HG02870 (cell line): ENCODE data around the gene OVOL3.
"Not testable (repeated sequence)": the region's sequence is repeated elsewhere in the genome, so short reads cannot be mapped to it uniquely, and the experiment has no call there.

Experiments used
- ATAC-seq: cut with Tn5 transposase; IDR thresholded peaks from one replicate; pipeline ENCODE4 v1.9.1; 2021; ENCODE audit warnings: mild to moderate bottlenecking, moderate library complexity; ENCODE audit not compliant: unreplicated experiment

The OVOL3 gene

DNA sequence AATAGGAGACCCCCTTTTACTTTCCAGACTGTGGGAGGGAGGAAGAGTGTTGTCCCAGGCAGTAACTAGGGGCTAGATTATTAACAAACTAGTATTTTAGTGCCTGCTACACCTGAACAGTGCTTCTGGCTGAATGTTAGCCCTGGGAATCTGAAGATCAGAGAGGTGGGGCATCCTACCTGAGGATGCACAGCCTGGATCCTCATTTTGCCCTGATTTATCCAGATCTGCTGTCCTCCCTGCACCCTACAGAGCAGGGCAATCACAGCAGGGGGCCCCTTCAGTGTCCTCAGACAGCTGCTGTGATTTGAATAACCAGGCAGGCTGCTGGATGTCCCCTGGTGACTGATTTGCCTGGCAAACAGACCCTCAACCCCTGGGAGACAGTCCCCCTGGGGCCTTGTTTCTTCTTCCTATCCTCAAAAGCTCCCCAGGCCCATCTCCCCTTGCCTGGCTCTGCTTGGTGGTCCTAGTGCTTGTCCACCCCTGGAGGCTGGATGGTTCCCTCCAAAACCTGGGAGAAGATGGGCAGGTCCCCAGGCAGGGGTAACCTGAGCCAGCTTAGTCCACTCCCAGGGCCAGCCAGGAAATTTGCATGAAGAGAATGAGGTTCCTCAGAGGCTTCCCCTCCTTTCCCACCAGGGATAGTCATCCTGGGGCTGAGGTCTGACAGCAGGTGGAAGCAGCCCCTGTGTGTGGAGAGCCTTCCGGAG lies at the start of gene OVOL3:
Gene OVOL3, plus strand, starts transcription at position 657 of the 713 bp plus-strand sequence. CDS start 60 bp downstream, outside the sequence.
- no peak for ATAC-seq

DNA sequence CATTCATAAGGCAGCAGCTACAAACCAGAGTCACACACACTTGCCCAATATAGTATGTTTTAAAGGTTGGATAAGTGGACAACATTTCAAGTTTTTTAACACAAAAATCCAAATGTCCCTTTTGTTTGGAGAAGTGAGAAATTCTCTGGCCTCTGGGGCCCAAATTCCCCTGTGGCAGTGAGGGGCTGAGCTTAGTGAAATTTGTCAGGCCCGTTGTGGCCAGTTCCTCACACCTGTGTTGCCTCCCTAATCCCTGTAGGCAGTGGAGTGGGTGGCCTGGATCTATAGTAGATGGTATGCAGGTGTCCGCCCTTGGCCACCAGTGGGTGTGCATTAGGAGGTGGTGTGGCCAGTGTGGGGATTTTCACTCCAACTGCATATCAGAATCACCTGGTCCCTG lies 49.6 kb upstream of the OVOL3 start:
- no peak for ATAC-seq

DNA sequence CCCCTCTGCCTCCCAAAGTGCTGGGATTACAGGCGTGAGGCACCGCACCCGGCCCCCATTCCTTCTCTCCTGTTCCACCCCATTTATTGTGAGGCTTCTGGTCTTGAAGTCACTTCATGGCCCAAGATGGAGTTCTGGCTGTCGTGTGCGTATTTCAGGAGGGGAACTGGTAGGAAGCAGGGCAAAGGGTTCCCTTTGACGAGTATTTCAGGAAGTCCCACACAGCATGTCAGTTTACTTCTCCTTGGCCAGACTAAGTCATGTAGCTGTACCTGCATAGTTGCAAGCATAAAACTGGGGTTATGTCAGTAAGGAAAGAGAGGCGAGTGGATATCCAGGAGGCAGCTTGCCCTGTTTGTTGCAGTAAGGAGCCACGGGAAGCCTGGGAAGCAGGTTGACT lies 46.1 kb upstream of the OVOL3 start:
- ATAC-seq = no peak

DNA sequence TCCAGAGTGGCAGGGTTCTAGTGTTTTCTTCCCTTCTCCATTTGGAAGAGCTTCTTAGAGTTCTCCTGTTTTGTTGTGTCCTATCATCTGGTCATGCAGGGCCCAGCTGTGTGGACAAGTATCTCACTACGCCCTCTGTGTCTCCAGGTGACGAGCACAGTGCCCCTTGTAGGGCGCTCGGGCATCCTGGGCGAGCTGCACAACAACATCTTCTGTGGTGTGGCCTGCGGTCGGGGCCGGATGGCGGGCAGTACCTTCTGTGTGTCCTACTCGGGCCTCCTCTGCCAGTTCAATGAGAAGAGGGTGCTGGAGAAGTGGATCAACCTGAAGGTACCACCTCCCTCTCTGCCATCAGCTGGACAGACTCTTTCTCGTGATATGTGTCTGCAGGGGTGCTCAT lies 43.3 kb upstream of the OVOL3 start:
- ATAC-seq = no peak

DNA sequence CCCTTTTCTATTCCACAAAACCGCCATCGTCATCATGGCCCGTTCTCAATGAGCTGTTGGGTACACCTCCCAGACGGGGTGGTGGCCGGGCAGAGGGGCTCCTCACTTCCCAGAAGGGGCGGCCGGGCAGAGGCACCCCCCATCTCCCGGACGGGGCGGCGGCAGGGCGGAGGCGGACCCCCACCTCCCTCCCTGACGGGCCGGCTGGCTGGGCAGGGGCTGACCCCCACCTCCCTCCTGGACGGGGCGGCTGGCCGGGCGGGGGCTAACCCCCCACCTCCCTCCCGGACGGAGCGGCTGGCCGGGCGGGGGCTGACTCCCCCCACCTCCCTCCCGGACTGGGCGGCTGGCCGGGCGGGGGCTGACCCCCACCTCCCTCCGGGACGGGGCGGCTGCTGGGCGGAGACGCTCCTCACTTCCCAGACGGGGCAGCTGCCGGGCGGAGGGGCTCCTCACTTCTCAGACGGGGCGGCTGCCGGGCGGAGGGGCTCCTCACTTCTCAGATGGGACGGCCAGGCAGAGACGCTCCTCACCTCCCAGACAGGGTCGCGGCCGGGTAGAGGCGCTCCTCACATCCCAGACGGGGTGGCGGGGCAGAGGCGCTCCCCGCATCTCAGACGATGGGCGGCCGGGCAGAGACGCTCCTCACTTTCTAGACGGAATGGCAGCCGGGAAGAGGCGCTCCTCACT lies 42.0 kb upstream of the OVOL3 start:
- ATAC-seq = not testable (repeated sequence)

DNA sequence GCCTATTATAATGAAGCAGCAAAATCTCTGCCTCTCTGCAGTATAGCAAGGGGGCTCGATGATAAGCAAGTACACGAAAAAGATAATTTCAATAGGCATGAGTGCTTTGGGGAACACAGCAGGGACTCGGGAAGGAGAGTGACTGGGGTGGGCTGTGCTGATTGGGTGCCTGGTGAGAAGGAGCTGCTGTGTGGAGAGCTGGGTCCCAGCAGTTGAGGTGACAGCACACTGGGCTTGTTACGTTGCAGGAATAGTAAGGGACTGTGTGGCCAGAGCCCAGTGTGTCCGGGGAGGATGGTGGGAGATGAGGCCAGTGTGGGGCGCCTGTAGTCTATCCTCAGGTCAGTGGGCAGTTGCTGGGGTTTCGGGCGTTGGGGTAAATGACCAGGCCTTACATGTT lies 38.9 kb upstream of the OVOL3 start:
- no peak for ATAC-seq

DNA sequence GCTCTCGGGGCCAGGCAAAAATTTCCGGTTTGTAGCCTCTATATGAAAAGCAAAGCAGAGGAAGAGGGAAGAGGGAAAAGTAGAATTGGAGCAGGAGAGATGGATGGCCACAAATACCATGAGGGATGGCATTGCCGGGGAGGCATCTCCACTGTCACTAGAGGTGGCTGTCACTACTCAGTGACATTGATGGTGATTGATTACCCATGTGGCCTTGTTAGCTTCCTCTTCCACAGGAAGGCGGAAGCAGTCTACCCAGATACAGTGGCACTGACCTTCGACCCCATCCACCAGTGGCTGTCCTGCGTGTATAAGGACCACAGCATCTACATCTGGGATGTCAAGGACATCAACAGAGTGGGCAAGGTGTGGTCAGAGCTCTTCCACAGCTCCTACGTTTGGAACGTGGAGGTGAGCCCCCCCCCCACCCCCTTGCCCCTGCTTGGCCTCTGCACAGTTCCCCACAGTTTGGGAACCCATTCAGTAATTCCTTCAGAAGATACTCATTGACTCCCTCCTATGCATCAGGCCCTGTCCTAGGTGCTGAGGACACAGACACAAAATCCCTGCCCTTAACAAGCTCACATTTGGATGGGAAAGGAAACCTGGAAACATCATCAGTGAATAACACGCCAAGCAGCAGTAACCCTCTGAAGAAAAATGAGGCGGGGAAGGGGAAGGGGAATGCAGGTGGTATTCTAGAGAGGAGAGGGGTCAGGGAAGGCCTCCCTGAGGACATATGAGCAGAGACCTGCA lies 37.6 kb upstream of the OVOL3 start:
- ATAC-seq = no peak

DNA sequence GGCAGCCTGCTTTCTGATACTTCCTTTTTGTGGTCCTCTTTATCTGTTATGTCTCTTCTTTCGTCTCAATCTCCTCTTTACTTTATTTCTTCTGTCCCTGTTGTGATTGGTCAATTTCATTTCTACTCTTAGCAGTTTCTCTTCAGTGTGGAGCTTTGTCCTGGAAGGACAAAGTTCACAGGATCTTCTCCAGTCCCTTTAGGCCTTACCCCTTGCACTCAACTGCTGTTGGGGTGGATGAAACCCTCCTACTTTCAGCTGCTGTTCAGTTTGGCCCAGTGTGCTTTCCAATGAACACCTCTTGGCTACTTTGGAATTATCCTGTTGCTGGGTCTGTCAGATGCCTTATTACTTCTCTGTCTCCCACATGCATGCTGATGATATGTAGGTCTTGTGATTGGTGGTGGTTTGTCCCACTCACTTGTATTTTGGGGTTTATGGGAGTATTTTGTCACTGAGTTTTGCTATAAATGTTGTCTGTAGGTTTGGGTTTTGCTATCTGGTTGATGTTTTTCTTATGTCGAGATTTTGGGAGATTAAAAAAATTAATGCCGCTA lies 31.5 kb upstream of the OVOL3 start:
- ATAC-seq = no peak

DNA sequence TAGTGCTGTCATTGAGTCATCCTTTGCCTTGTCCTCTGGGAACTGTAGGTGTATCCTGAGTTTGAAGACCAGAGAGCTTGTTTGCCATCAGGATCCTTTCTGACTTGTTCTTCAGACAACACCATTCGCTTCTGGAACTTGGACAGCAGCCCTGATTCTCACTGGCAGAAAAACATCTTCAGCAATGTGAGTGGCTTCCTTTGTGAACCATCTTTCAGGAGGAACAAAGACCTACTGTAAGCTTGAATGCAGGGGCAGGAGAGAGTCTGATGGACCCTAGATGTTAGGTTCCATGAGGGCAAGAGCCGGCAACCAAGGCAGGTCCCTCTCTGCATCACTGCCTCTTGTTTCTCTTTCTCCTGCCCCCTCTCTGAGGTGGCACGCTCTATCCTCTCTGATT lies 29.6 kb upstream of the OVOL3 start:
- no peak for ATAC-seq

DNA sequence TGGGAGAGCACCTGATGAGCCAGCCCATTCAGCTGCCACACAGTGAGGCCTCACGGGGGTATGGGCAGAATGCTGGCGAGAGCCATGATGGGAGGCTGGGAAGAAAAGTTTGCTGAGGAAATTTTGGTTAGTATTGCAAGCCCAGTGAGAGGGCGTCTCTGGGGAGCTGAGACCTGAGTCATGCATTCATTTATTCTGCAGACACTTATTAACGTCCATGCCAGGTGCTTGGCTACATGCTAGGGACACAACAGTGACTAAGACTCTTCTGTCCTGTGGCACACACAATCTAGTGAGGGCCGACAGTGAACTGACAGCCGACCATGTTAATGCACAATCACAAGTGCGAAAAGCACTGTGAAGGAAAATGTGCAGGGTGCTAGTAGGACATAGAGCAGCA lies 29.0 kb upstream of the OVOL3 start:
- ATAC-seq = no peak

DNA sequence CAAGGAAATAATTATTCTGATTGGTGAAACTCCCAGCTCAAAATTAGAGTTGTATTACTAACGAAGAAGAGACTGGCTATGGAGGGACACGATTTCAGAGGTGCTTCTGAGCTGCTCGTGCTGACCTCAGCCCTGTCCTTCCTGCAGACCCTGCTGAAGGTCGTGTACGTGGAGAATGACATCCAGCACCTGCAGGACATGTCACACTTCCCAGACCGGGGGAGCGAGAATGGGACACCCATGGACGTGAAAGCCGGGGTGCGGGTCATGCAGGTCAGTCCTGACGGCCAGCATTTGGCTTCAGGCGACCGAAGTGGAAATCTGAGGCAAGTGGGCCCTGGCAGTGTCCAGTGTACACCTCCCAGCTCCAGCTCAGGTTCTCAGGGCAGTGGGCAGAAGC lies 28.0 kb upstream of the OVOL3 start:
- no peak for ATAC-seq

DNA sequence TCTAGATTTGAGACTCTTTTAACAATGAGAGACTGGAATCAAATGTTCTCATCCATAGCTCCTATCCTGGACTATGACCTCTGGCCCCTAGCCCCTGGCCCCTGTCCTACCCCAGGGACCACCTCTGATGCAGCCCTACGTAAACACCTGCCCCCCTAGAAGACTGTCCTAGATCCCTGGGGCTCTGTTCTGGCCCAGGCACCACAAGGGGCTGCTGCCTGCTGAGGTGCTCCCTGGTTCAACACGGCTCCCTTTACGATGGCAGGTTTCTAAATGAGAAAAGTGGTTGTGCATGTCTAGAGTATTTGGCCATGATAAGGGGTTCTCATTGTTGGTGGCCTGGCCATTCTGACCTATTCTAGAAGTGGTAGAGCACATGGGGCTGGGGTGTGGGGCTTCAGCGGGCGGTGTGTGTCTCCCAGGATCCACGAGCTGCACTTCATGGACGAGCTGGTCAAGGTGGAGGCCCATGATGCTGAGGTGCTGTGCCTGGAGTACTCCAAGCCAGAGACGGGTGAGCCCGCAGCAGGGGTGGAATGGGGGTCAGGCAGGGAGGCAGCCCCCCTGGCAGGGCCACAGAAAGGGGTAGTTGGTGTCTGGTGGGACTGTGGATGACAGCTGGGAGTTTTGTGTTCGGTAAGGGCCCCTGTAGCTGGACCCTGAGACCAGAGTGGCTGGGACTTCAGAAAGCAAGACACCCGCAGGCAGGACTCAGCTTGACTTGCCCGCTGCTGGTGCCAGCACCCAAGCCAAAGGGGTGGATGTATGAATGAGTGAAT lies 26.5 kb upstream of the OVOL3 start:
- no peak for ATAC-seq

DNA sequence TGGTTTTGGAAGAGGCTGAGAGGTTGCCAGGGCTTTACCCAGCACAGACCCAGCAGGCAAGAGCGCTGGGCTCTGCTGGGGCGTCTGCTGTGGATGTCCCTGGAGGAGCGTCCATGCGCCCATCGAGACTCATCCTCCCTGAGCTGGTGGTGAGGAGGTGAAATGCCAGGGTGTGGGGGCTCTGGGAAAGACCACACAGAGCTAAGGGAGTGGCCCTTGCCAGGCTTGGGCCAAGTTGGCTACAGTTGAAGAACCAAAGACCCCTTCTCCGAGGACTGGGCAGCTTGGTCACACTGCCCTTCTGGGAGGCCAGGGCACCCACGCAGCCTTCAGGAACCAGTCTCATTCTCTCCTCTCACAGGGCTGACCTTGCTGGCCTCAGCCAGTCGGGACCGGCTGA lies 24.6 kb upstream of the OVOL3 start:
- ATAC-seq = no peak

DNA sequence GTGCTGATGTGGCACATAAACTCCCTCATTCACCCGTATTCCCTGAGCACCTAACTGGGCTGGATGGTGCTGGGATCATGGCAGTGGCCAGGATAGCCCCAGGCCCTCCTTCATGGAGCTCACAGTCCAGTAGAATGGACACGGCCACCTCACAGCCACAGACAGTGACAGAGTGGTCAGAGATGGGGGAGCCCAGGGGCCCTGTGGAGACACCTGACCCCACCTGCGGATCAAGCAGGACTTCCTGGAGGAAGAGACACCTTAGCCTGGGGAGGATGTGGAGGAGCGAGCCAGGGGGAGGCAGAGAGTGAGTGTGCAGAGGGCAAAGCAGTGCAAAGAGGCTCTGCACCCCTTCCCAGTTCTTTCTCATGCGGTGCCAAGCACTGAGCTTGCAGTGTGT lies 21.1 kb upstream of the OVOL3 start:
- ATAC-seq = no peak

DNA sequence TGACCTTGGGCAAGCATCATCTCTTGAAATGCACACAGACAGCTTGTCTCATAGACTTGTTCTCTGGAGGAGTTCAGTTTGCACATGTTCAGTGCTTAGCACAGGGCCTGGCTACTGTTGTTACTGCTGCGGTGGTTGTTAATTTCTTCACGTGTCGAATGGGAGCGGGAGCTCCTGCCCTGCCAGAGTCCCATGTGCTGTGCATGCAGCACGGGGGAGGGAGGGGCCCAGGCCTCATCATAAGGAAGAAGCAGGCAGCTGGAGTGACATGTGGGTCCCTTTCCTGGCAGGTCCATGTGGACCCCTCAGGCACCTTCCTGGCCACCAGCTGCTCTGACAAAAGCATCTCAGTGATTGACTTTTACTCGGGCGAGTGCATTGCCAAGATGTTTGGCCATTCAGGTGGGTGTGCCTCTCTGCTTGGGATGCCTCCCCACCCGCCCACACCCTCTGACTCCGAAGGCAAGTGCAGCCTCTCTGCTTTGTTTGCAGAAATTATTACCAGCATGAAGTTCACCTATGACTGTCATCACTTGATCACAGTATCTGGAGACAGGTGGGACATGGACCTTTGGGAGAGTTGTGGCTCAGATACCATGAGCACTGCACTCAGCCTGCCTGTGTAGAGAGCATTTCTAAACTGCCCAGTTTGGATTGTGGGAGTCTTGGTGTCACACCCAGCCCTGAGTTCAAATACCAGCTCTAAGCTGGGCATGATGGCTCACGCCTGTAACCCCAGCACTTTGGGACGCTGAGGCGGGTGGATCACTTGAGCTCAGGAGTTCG lies 19.8 kb upstream of the OVOL3 start:
- no peak for ATAC-seq

DNA sequence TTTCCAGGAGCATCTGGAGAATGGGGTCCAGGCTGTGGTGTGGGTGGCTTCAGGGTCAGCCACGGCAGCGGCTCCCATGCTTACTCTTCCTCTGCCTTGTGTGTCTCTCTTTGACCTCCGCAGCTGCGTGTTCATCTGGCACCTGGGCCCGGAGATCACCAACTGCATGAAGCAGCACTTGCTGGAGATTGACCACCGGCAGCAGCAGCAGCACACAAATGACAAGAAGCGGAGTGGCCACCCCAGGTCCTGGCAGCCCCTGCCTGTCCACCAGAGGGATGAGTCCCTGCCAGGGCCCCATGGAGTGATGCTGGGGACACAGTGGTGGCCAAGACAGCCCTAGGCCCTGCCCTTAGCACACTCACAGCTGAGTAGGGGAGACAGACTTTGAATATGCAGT lies 18.4 kb upstream of the OVOL3 start:
- ATAC-seq = no peak

DNA sequence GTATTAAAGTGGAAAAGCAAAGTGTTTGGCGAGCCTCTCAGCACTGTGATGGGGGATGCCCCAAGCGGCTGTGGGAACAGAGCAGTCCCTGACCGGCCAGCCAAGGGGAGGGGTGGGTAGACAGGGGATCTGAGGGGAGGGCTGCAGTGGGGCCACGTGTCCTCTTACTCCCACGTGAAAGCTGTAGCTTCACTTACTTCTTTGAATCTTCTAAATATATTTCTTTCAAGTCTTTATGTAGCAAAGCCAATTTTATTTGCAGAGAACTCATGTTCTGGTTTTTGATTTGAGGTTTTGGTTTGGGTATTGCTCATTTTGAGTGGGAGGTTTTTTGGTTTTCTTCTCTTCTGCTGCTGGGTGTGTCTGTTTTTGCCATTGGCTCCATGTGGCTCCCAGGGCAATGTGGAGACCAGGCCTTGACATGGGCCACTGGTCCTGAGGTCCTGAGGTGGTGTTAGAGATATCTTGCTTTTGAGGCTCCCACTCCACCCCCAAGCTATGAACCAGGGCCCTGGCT lies 17.7 kb upstream of the OVOL3 start:
- ATAC-seq = no peak

DNA sequence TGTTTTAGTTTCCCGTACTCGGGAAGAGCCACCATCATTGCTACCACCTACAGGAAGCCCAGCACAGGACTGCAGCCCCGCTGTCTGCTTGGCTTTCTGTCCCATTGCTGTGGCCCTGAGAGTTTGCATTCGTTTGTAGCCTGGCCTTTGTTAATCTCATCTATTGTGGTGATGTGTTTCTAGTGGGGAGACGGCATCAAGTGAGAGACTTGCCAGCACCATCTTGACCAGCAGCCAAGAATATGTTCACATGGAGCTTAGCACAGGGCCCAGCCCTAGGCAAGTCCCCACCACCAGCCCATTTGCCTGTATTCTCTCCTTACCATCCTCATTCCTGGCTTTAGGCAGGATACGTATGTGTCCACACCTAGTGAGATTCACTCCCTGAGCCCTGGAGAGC lies 17.3 kb upstream of the OVOL3 start:
- ATAC-seq = no peak

DNA sequence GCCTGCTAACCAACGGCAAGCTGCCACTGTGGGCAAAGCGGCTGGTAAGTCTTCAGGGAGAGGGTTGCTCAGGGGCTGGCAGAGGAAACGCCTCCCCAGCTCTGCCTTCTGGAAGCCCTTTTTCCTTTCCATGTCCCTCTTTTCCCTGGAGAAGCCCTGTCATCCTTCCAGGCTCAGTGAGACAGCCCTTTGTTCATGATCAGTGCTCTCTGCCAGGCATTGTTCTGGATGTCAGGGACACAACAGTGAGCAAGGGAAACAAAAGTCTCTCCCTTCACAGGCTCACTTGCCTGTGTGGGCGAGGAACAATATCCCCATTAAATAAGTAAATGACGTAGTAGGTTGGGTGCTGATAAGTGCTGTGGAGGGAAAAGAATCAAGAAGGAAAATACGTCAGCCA lies 13.9 kb upstream of the OVOL3 start:
- ATAC-seq = no peak
